ENCODE measurements around the gene TNFRSF18.

The TNFRSF18 gene

GRCh38 chr1:1156140-1157032 is 50.0 kb downstream of the TNFRSF18 start:
- in situ Hi-C loops (cut with MboI; ENCODE audit: low sequenced_read_pairs) = no loop called here

- in situ Hi-C loops (cut with MboI; ENCODE audit: low sequenced_read_pairs) = no loop called here
Observed at GRCh38 chr1:1155258-1155657, 51.1 kb downstream of the TNFRSF18 start.

- in situ Hi-C loops (cut with MboI; ENCODE audit: low sequenced_read_pairs) = no loop called here
Observed at GRCh38 chr1:1153874-1154273, 52.5 kb downstream of the TNFRSF18 start.

All from HL-60/S4 treated with retinoic acid at 250 ng/mL for 4 days and 3 days (cell line).